Measurements from ENCODE around the gene TMA7B.

TMA7B gene

GRCh38 chr22:39965748-39966147 lies 5.6 kb downstream of the TMA7B start:
- no peak overlapping the region for H3K27ac ChIP-seq

GRCh38 chr22:39966470-39966869 lies 6.3 kb downstream of the TMA7B start:
- TF ChIP-seq ZFX (IDR thresholded peaks at IDR 0.05; ENCODE audit: borderline replicate concordance), result no peak
- TF ChIP-seq CTCF (IDR thresholded peaks at IDR 0.05), result no peak

More at GRCh38 chr22:39965748-39966147, 5.6 kb downstream of the TMA7B start:
- no peak for TF ChIP-seq CTCF (IDR thresholded peaks at IDR 0.05)
- no peak for TF ChIP-seq ZFX (IDR thresholded peaks at IDR 0.05; ENCODE audit: borderline replicate concordance)

GRCh38 chr22:39967103-39967829 lies 7.1 kb downstream of the TMA7B start:
- TF ChIP-seq ZFX (IDR thresholded peaks at IDR 0.05; ENCODE audit: borderline replicate concordance), result no peak
- TF ChIP-seq CTCF (IDR thresholded peaks at IDR 0.05), result no peak
- no peak overlapping the region for H3K27ac ChIP-seq

More at GRCh38 chr22:39966470-39966869, 6.3 kb downstream of the TMA7B start:
- H3K27ac ChIP-seq, result no peak overlapping the region

- no peak overlapping the region for H3K27ac ChIP-seq
- TF ChIP-seq CTCF (IDR thresholded peaks at IDR 0.05) (no peak), ZFX (IDR thresholded peaks at IDR 0.05; ENCODE audit: borderline replicate concordance) (no peak)
Observed at GRCh38 chr22:39967996-39968972, 8.1 kb downstream of the TMA7B start.

GRCh38 chr22:39970742-39971141 lies 10.5 kb downstream of the TMA7B start:
- no peak for TF ChIP-seq ZFX (IDR thresholded peaks at IDR 0.05; ENCODE audit: borderline replicate concordance)
- no peak for TF ChIP-seq CTCF (IDR thresholded peaks at IDR 0.05)
- no peak overlapping the region for H3K27ac ChIP-seq

GRCh38 chr22:39972641-39973040 lies 12.4 kb downstream of the TMA7B start:
- TF ChIP-seq ZFX (IDR thresholded peaks at IDR 0.05; ENCODE audit: borderline replicate concordance) (no peak), CTCF (IDR thresholded peaks at IDR 0.05) (no peak)
- no peak overlapping the region for H3K27ac ChIP-seq
